ENCODE results near the gene RNF7. TPM values are rescaled to one million over a fixed set of nuclear protein-coding genes. Genes with fewer than 3 reads are reported as not detected.
A peak's percentile ranks its signal among the peaks of the same experiment; 100 is the strongest.

RNF7 gene
- total and polyA plus RNA-seq, 2 of the 13 experiments (the other 11 are each of a cell fraction or from before 2014, with no cell fraction given), result 66.4 to 94.7 TPM

DNA sequence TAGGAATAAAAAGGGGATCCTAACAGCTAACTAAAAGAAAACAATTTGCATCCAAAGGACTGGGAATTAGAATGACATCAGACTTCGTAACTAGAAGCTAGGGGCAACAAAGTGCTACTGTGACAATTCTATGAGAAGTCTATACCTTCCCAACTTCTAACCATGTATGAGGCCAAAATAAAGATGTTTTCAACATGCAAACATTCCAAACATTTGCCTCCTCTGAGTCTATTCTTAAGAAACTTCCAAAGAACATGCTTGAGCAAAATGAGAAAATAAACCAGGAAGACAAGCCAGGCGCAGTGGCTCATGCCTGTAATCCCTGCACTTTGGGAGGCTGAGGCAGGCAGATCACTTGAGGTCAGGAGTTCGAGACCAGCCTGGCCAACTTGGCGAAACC is 13.1 kb upstream of the RNF7 start (continued):
- TF ChIP-seq KDM5B (CRISPR knock-in tag; IDR thresholded peaks at IDR 0.05; ENCODE audit: borderline replicate concordance), result no peak
- no peak for TF ChIP-seq CHD4 (IDR thresholded peaks at IDR 0.05; ENCODE audit: borderline replicate concordance, low read length)
- TF ChIP-seq ZNF432 (CRISPR knock-in tag; IDR thresholded peaks at IDR 0.05; ENCODE audit: borderline replicate concordance), result no peak
- no peak for TF ChIP-seq MLLT10 (CRISPR knock-in tag; IDR thresholded peaks at IDR 0.05)
- TF ChIP-seq FIP1L1 (IDR thresholded peaks at IDR 0.05; ENCODE audit: borderline replicate concordance, insufficient read depth, low read depth, low read length), result no peak
- TF ChIP-seq SIX1 (CRISPR knock-in tag; IDR thresholded peaks at IDR 0.05; ENCODE audit: borderline replicate concordance), result no peak

DNA sequence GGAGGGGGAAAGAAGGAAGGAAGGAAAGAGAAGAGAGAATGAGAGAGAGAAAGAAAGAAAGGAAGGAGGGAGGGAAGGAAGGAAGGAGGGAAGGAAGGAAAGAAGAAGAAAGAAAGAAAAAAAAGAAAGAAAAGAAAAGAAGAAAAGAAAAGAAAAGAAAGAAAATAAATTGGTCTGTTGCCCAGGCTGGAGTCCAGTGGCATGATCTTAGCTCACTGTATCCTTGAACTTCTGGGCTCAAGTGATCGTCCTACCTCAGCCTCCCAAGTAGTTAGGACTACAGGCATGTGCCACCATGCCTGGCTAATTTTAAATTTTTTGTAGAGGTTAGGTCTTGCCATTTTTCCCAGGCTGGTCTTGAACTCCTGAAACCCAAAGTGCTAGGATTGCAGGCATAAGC is 11.6 kb upstream of the RNF7 start:
- CTCF ChIA-PET (ENCODE audit: low intra/inter-chr PET ratio, low total read pairs), result no interaction called here

More for the DNA sequence above, 11.6 kb upstream of the RNF7 start:
- 33% methylated on average over 1 of the region's 1 CpG for WGBS (ENCODE audit: low lambda C conversion rate)
- H3K27me3 ChIP-seq (ENCODE audit: control insufficient read depth in 1 of 2, insufficient read depth in 2 of 2, low read length in 2 of 2), result no peaks in the 10 kb centered on the region
- H3K79me2 ChIP-seq (ENCODE audit: insufficient read depth, low read length), result no peaks in the 10 kb centered on the region
- in situ Hi-C loops (cut with HindIII; ENCODE audit: extremely low pct_ligation_motif_present, low pct_unique_long_range_greater_than_20kb), result no loop called here
- no peak overlapping the region for H3K4me3 ChIP-seq (replicated peaks in 1 of 3; ENCODE audit: insufficient read depth in 1 of 3, low read depth in 2 of 3, low read length in 3 of 3)
- H3K36me3 ChIP-seq (replicated peaks in 1 of 2; ENCODE audit: control insufficient read depth in 1 of 2, insufficient read depth in 2 of 2, low read length in 2 of 2), result no peaks in the 10 kb centered on the region
- H2AFZ ChIP-seq (ENCODE audit: low read length), result no peak overlapping the region
- POLR2A ChIA-PET, result no interaction called here
- ATAC-seq (no peak), DNase-seq (ENCODE audit: low spot score) (no peak), FAIRE-seq (no peak)
- H3K27ac ChIP-seq (ENCODE audit: extremely low read length, insufficient read depth, low read length), result no peak overlapping the region
- intact Hi-C loops (cut with micrococcal nuclease; ENCODE audit: unreplicated experiment), result no loop called here
- peaks cover 30% of the 10 kb centered on the region for H3K4me1 ChIP-seq (ENCODE audit: insufficient read depth, low read length)
- H4K20me1 ChIP-seq (ENCODE audit: insufficient read depth, low read length), result no peaks in the 10 kb centered on the region
- no TSS peak for BruUV-seq (replicated peaks)
- TF ChIP-seq ZNF569 (CRISPR knock-in tag; IDR thresholded peaks at IDR 0.05; ENCODE audit: borderline replicate concordance) (no peak), KLF9 (CRISPR knock-in tag; IDR thresholded peaks at IDR 0.05; ENCODE audit: low read depth) (no peak), KLF12 (CRISPR knock-in tag; IDR thresholded peaks at IDR 0.05; ENCODE audit: borderline replicate concordance) (no peak), ZNF331 (CRISPR knock-in tag; IDR thresholded peaks at IDR 0.05) (no peak), NFIC (IDR thresholded peaks at IDR 0.05; ENCODE audit: low read length) (no peak), TOE1 (CRISPR knock-in tag; IDR thresholded peaks at IDR 0.05) (no peak)
- TF ChIP-seq, protein P1, sequence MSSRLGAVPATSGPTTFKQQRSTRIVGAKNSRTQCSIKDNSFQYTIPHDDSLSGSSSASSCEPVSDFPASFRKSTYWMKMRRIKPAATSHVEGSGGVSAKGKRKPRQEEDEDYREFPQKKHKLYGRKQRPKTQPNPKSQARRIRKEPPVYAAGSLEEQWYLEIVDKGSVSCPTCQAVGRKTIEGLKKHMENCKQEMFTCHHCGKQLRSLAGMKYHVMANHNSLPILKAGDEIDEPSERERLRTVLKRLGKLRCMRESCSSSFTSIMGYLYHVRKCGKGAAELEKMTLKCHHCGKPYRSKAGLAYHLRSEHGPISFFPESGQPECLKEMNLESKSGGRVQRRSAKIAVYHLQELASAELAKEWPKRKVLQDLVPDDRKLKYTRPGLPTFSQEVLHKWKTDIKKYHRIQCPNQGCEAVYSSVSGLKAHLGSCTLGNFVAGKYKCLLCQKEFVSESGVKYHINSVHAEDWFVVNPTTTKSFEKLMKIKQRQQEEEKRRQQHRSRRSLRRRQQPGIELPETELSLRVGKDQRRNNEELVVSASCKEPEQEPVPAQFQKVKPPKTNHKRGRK (CRISPR knock-in tag; IDR thresholded peaks at IDR 0.05), result peak; percentile 86
- TF ChIP-seq, protein P2, sequence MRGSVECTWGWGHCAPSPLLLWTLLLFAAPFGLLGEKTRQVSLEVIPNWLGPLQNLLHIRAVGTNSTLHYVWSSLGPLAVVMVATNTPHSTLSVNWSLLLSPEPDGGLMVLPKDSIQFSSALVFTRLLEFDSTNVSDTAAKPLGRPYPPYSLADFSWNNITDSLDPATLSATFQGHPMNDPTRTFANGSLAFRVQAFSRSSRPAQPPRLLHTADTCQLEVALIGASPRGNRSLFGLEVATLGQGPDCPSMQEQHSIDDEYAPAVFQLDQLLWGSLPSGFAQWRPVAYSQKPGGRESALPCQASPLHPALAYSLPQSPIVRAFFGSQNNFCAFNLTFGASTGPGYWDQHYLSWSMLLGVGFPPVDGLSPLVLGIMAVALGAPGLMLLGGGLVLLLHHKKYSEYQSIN (CRISPR knock-in tag; IDR thresholded peaks at IDR 0.05; ENCODE audit: borderline replicate concordance), result no peak
- H3K4me2 ChIP-seq (ENCODE audit: low read depth, low read length), result no peak overlapping the region
- no peaks in the 10 kb centered on the region for H3K9me3 ChIP-seq (ENCODE audit: low read length)
- H3K9ac ChIP-seq (ENCODE audit: insufficient read depth, low read depth, low read length), result no peak overlapping the region
